HepG2 (cell line): ENCODE results near the gene RNLS.

ENCODE experiments used
- AFF4 ChIP-seq: sonication (generic); formaldehyde crosslinking; IDR thresholded peaks from 2 replicates; pipeline ENCODE4 v1.4.0; 2020; ENCODE audit warnings: missing genetic modification reagents
- MAX ChIP-seq: IDR thresholded peaks from 2 replicates; pipeline ENCODE4 v1.6.1; 2012; ENCODE audit warnings: inconsistent platforms
- POLR2A ChIP-seq, 2 experiments: IDR thresholded peaks; 2 replicates each; pipeline ENCODE4 v1.6.1; 2011; ENCODE audit warnings: low read depth in 2 of 2, low read length in 2 of 2, mild to moderate bottlenecking in 1 of 2, moderate library complexity in 1 of 2; ENCODE audit not compliant: insufficient read depth in 1 of 2
- PRDM15 ChIP-seq: sonication (generic); formaldehyde crosslinking; IDR thresholded peaks from 2 replicates; pipeline ENCODE4 v1.4.0; 2020; ENCODE audit warnings: missing genetic modification reagents

- TF ChIP-seq MAX (no peak), POLR2A (IDR thresholded peaks at IDR 0.05; ENCODE audit: insufficient read depth in 1 of 2, low read depth in 2 of 2, low read length in 2 of 2) (no peak), AFF4 (CRISPR knock-in tag) (no peak), PRDM15 (CRISPR knock-in tag) (no peak)
These were observed 203.5 kb downstream of the RNLS start for GRCh38 chr10:88379575-88379974.
